ENCODE results near the gene VEGFC.

DNA sequence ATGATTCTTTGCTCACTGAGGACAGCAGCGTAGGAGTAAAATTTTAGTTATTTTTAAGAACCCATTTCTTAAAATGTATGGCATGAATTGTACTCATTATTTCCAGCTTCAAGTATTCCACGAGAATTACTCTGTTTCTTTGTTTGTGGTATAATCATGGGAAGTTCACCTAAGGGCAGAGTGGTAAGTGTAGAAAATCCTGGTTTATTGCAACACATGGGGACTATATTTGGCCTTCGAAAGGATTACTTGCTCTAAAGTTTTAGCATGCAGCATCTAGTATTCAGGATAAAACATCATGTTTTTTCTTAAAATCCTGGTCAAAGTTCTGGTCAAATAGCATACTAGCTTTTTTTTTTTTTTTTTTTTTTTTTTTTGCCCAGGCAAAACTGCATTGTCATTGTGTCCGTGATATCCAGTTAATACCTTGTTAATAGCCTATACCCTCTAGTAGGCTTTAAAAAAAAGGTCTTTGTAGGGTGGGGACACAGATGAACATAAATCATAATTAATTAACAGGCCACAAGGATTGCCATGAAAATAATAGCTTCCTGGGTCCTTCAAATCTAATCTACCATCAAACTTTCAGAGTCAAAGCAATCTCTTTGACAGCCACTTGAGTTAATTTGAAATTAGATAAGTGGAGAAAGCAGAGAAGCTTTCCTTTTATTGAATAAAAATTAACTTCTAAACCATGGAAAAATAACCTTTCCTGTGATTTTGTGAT, 44.6 kb upstream of the VEGFC start:
- TF ChIP-seq, protein P1, sequence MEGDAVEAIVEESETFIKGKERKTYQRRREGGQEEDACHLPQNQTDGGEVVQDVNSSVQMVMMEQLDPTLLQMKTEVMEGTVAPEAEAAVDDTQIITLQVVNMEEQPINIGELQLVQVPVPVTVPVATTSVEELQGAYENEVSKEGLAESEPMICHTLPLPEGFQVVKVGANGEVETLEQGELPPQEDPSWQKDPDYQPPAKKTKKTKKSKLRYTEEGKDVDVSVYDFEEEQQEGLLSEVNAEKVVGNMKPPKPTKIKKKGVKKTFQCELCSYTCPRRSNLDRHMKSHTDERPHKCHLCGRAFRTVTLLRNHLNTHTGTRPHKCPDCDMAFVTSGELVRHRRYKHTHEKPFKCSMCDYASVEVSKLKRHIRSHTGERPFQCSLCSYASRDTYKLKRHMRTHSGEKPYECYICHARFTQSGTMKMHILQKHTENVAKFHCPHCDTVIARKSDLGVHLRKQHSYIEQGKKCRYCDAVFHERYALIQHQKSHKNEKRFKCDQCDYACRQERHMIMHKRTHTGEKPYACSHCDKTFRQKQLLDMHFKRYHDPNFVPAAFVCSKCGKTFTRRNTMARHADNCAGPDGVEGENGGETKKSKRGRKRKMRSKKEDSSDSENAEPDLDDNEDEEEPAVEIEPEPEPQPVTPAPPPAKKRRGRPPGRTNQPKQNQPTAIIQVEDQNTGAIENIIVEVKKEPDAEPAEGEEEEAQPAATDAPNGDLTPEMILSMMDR (conservative IDR thresholded peaks at IDR 0.05), result no peak
- TF ChIP-seq EZH2 (IDR thresholded peaks at IDR 0.05; ENCODE audit: low read depth), result no peak
